HG02938 (cell line): ENCODE measurements around the gene PNKD.
"Not testable (repeated sequence)": the region's sequence is repeated elsewhere in the genome, so short reads cannot be mapped to it uniquely, and the experiment has no call there.

Experiments
- ATAC-seq: cut with Tn5 transposase; IDR thresholded peaks from one replicate; pipeline ENCODE4 v1.9.1; 2021; ENCODE audit warnings: mild to moderate bottlenecking, moderate library complexity; ENCODE audit not compliant: unreplicated experiment

The PNKD gene

DNA sequence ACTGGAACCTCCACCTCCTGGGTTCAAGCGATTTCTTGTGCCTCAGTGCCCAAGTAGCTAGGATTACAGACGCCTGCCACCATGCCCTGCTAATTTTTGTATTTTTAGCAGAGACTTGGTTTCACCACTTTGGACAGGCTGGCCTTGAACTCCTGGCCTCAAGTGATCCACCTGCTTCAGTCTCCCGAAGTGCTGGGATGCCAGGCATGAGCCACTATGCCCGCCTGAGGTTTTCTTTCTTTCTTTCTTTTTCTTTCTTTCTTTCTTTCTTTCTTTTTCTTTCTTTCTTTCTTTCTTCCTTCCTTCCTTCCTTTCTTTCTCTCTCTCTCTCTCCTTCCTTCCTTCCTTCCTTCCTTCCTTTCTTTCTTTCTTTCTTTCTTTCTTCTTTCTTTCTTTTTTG, 44.4 kb downstream of the PNKD start:
- not testable (repeated sequence) for ATAC-seq

- ATAC-seq: no peak
Measured at GRCh38 chr2:218315397-218315796, 45.1 kb downstream of the PNKD start.

GRCh38 chr2:218317303-218317630, 46.9 kb downstream of the PNKD start:
- no peak for ATAC-seq

DNA sequence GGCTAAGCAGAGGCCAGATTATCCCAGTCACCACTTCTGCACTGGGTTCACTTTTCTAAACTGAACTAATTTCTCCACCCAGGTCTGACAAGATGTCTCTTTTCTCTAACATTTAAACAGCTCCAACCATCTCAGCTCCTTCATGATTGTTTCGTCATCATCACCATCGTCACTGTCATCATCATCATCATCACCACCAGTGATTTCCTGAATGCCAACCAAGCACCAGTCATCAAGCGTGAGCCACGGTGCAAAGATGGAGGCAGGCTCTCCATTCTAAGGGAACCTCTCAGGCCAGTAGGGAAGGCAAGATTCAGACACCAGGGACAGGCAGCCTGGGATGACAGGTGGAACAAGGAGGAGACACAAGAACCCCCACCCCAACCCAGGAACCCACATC, 47.5 kb downstream of the PNKD start:
- ATAC-seq: no peak

- no peak for ATAC-seq
Measured at GRCh38 chr2:218318241-218318640, 47.9 kb downstream of the PNKD start.

DNA sequence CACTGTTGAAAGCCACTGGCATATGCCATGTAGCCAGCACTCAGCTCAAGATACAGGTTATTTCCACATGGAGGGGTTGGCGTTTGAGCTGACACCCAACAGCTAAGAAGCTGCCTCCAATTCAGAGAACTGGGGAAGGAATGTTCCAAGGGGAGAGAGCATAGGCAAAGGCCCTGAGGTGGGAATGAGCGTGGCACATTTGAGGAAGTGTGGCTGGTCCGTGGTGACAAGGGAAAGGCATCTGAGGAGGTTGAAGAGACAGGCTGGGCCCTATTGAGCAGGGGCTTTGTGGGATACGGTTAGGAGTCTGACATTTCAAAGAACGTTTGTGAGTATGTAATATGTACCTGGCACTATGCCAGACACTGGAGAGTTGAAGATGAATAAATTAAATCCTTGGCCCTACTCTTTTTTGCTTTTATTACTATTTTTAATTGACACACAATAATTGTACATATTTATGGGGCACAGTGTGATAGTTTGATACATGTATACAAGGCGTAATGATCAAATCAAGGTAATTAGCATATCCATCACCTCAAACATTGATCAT, 49.6 kb downstream of the PNKD start:
- ATAC-seq: no peak

- ATAC-seq: no peak
Measured at GRCh38 chr2:218320704-218321336, 50.5 kb downstream of the PNKD start.

- ATAC-seq: peak; percentile 54
Measured at GRCh38 chr2:218322768-218323525, 52.6 kb downstream of the PNKD start.

DNA sequence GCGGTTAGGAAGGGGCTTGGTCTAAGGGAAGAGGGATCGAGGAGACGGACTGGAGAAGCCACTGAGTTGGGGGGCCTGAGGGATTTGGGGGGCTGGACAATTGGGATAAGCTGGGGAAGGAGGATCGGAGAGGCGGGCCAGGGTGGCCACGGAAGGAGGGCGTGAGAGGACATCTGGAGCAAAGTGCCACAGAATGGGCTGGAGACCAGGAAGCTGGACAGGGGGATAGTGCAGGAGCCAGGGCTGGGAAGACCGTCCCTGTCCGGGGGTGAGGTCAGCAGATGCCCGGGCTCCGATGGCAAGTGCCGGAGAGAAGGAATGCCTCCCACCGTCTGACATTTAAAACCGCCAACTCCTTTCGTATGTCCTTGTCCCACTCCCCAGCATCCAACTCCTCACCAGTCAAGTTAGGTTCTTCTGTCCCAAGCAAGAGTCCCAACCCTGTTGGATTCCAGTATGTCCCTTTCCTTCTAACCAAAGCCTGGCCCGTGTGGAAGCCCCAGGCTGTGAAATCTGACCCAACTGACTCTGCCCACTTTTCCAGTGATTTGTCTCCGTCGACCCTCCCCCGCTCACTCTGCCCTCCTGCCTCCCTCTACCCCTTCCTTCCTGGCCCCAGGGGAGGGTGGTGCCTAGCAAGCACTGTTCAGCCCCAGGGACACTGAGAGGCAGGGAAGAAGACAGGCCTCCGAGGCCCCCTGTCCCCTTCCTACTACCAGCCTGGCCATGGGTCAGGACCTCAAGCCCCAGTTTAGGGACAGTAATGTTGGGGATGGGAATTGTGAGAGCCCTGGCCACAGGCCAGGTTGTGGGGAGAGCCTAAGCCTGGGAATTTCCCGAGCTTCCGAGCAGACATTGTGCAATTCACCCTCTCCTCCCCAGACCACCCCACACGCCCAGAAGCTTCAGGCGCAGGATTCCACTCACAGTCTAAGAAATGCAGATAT, 53.5 kb downstream of the PNKD start:
- ATAC-seq: no peak

GRCh38 chr2:218325566-218326160, 55.3 kb downstream of the PNKD start:
- ATAC-seq: no peak

DNA sequence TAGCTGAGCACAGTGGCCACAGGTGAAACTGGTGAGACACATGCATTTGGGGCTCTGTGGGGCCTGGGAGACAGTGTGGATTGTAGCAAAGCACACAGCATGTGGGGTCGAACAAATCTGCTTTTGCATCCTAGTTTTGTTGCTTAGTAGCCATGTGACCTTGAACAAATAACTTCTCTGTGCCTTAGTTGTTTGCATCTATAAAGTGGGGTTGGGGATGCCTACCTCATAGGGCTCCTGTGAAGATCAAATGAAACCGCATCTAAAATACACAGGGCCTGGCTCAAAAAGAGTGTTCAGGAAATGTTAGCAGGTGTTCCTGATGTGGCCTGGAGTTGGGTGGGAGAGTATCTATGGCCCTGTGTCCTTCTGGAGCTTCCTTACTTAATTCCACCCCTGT, 56.0 kb downstream of the PNKD start:
- no peak for ATAC-seq

DNA sequence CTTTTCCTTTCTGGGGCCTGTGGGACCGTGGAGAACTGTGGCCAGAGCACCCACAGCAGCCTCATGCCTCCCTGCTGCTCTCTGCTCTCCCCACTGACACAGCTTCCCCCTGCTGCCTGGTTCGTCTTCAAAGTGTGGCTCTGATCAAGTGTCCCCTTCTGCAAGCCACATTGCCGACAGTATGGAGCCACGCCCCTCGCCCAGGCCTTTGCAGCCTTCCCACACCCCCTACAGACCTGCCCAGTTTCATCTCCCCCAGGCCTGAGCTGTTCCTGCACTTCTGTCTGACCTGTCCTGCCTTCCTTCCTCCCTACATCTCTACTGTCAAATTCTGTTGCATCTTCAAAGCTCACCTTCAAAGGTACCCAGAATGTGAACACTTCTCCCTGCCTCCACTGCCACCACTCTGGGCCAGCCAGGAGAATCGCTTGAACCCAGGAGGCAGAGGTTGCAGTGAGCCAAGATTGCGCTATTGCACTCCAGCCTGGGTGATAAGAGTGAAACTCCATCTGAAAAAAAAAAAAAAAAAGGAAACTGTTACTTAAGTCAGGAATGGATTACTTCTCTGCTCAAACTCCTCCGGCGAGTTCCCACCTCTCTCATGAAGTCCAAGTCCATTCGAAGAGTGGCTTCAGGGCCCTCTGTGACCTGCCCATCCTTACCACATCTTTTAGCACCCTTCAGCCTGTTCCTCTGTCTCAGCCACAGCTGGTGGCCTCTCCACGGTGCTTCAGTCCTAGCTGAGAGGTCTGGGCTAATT, 57.3 kb downstream of the PNKD start:
- no peak for ATAC-seq

DNA sequence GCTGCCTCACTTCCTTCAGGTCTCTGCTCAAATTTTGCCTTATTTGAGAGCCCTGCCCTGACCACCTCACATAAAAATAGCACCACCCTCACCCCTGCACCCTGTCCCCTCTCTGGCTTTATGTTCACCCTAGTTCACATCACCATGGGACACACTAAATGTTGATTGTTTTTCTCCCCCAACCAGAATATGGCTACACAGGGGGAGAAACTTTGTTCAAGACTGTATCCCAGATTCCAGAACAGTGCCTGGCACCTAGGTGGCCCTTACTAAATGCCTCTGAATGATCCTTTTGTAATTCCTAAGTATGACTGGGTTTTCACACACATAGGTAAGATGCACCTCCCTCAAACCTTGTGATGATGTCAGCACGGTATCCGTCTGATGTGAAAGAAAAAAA, 58.0 kb downstream of the PNKD start:
- no peak for ATAC-seq

GRCh38 chr2:218329027-218329825, 58.9 kb downstream of the PNKD start:
- peak; percentile 30 for ATAC-seq

- ATAC-seq: peak; percentile 31
Measured at GRCh38 chr2:218329826-218330593, 59.7 kb downstream of the PNKD start.

- no peak for ATAC-seq
Measured at GRCh38 chr2:218331745-218332144, 61.4 kb downstream of the PNKD start.

GRCh38 chr2:218332288-218332687, 62.0 kb downstream of the PNKD start:
- no peak for ATAC-seq

- ATAC-seq: no peak
Measured at GRCh38 chr2:218332920-218333645, 62.8 kb downstream of the PNKD start.
